HG03520 (cell line): ENCODE measurements around the gene PTRHD1.

ENCODE experiments used
- ATAC-seq: cut with Tn5 transposase; IDR thresholded peaks from one replicate; pipeline ENCODE4 v1.9.1; 2021; ENCODE audit warnings: mild to moderate bottlenecking, moderate library complexity; ENCODE audit not compliant: unreplicated experiment

Gene PTRHD1

DNA sequence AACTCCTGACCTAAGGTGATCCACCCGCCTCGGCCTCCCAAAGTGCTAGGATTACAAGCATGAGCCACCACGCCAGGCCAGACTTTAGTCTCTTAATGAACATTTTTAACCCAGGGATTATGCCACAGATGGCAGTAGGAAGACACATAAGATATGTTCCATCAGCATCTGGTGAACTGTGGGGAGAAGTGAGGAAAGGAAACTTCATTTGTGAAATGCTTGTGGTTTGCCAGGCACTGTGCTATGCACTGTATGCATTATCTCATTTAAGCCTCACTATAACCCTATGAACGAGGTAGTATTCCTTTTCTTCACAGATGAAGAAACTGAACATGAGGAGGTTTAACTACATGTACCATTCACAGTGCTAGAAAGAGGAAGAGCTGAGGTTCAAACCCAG lies 29.3 kb downstream of the PTRHD1 start:
- no peak for ATAC-seq

DNA sequence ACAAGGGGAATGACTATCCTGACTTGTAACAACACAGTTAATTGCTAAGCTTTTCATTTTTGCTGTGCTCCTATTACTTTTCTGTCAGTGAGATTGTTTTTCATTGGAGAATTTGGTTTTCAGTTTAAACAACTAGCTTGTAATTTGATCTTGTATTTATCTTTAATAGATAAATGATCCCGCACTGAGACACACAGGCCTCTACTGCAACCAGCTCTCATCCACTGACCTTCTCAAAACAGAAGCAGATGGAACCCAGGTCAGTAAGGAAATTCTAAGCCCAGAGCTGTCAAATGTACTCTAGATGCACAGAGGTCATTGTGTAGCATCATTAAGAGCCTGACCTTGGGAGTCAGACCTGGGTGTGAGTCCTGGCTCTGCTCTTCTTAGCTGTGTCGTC lies 30.7 kb downstream of the PTRHD1 start:
- no peak for ATAC-seq

DNA sequence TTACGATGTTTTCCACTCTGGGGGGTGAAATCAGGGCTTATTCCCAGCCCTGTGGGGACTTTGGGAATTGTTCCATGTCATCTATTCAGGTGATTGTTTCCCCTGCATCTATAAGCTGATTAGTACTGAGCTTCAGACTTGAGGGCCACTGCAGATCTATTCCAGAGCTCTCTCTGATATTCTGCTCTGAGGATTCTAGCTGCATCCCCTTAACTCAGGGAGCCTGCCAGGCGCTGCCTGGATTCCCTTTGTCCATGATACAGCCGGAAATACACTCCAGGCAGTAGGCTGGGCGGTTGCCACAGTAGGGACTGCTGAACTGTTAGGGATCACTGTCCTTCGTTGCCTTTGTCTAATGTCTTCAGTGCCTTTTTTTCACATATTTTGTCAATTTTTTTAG lies 31.3 kb downstream of the PTRHD1 start:
- no peak for ATAC-seq

DNA sequence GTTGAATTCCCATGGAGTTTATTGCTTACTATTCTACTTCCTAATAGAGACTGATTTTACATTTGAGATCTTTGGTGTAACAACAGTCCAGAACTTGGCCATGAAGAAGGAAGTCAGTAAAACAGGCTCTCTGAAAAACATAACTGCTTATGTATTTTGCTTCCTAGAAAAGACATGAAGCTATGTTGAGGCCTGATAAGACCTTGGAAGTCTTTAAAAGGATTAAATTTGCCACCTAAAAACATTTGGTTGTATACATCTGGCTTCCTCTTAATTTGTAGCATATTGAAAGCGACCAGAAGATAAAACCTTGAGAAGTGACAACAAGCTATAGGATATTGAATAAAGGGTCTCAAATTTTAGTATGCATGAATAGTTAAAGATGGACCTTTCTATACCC lies 36.4 kb downstream of the PTRHD1 start:
- no peak for ATAC-seq

DNA sequence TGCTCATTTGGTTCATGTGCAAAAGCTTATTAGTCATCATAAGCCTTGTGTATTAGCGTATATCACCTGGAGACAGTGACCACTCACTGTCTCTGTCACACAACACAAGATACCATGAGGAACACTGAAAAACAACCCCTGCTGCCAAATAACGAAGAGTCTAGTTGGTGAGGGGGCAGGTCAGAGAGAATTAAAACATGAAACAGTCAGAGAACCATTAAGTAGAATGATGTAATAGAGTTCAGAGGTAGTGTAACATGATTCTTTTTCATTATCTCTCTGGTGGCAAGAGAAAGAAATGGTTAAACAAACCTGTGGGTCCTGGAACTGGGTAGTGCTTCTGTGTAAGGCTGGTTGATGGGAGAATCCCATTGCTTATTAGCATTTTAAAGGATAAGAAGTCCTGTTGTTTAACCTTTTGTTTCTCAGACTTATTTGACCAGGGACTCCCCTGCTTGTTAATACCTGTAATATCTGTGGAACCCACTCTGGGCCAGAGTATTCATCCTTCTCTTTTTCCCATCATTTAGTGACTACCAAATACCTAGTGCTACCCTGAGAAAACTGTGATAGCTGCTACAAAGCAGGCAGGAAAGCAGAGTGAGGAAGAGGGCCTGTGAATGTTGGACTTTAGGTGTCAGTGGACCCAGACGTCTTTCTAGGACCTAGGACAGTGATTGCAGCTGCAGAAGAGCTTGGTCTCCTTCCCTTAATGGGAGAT lies 38.0 kb downstream of the PTRHD1 start:
- ATAC-seq = no peak

DNA sequence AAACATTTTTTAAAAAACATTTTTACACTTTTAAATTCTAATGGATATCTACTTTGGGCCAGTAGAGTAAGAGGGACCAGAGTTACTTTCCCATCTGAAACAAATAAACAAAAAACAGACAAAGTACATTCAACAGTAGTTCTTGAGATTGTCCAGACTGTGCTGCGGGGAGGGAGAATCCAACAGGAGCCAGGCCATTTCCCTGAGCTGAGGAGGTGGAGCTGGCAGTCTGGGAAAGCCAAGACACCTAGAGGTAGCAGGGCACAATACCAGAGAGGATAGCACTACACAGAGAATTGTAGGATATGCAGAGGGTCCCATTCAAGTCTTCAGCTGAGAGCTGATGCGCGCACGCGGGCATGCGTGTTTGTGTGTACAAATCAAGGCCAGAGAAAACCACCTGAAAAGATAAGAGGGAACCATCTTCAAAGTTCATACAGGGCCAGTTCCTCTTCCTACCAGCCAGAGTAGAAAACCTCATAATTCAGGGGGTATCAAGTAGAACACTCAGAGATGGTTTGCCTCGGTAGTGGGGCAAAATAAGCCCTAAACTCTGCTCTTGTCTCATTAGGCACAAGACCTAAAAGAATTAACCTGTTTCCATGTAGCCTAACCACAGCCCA lies 44.0 kb downstream of the PTRHD1 start:
- no peak for ATAC-seq

DNA sequence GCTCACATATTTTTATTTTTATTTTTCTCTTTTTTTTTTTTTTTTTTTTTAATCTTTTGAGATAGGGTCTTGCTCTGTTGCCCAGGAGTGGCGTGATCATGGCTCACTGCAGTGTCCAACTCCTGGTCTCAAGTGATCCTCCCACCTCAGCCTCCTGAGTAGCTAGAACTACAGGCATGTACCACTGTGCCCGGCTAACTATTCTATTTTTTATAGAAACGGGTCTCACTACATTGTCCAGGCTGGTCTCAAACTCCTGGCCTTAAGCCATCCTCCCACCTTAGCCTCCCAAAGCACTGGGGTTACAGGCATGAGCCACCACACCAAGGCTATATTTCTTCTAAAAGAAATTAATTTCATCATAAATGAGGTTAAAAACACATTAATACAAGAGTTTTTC lies 45.9 kb downstream of the PTRHD1 start:
- ATAC-seq = no peak

DNA sequence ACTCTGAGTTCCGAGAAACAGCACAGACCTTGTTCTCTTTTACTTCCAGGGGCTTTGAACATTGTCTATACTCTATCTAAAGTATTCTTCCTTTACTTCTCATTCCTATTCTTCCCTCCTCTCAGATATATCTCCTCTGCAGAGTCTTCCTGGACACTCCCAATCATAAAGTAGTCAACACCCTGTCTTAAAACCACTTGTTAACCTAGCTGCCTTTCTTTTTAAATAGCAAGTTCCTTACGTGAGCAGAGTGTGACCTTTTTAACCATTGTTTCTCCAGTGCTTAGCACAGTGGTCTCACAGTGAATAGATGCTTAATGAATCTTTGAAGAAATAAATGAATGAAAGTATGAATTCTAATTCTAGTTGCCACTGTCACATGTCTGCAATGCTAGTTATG lies 47.4 kb downstream of the PTRHD1 start:
- ATAC-seq = no peak

DNA sequence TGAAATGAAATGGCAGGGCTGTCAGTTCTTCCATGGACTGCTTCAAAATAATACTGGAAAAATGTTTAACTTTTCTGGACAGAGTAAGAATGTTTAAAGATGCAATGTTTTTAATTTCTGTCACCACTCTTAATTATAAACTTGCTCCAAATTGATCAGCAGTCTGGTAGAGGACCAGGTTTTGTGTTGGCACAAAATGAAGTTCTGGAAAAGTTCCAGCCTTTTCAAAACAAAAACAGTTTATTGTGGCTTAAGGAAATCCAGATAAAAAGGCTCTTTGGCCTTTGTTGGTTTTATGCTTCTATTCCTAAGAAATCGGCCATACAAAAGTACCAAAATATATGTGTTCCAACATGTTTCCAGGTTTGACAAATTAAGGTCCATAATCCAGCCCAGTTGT lies 48.8 kb downstream of the PTRHD1 start:
- ATAC-seq = no peak

DNA sequence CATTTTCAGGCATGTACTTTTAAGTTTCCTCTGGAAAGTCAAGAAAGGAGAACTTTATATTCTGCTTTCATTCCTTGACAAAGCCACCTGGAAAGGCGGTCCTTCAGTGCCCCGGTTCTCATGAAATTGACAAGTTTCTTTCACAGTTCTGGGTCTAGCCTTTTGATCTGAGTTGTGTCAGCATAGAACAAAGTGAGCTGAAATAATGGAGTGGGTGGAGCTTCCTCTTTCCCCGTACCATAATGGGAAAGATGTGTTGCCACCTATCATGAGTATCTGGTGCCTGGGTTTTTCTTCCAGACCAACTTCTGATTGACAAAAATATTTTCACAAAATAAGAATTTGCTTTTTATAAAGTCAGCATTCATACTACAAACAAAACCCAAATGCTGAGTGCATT lies 49.3 kb downstream of the PTRHD1 start:
- ATAC-seq = no peak

DNA sequence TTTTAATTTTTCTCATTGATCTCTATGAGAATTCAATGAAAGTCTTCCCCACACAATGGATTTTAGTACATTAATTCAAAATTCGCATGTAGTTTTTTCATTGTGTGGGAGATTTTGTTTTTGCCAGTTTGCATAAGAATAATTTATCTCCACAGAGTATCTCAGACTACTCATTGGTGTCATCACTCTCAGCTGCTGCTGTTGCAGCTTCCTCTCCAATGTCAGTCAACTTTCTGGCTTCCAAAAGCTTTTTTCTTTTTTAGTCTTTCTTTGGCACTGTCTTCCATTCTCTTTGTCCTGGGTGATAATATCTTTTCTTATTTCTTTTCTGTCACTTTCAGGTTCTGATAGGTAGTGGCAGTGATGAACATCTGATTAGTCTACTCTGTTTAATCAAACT lies 50.5 kb downstream of the PTRHD1 start:
- ATAC-seq = no peak

DNA sequence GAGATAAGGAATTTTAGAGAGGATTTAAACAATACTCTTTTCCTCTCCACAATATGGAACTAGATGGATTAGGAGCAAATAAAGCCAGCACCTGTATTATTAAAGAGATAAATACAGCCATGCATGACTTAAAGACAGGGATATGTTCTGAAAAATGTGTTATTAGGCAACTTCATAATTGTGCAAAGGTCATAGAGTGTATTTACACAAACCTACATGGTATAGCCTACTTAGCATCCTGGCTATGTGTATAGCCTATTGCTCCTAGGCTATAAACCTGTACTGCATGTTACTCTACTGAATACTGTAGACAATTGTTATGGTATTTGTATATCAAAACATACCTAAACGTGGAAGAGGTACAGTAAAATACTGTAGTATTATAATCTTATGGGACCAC lies 53.0 kb downstream of the PTRHD1 start:
- ATAC-seq = no peak
